Globus pallidus (tissue), 1 donor: ENCODE results near the gene ZFTA.
A peak's percentile ranks its signal among the peaks of the same experiment; 100 is the strongest.

Experiments used
- DNase-seq: peaks from one replicate; pipeline ENCODE4 v3.0.0-alpha.2; 2015; ENCODE audit warnings: low spot score

The ZFTA gene

GRCh38 chr11:63749624-63750023 lies 19.0 kb downstream of the ZFTA start:
- no peak for DNase-seq

DNA sequence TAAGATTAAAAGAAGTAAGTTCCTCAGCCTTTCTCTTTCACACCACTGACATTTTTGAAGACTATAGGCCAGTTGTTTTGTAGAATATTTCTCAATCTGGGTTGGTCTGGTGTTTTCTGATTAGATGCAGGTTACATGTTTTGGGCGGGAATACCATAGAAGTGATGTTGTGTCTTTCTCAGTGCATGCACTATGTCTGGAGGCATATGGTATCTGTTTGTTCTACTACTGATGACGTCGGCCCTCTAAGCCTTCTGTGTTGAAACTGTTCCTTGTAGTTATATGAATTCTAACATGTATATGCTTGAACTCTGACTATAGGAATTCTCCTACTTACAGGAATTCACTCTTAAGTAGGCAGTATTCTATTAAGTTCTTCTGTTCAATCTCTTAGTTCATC lies 21.6 kb downstream of the ZFTA start:
- no peak for DNase-seq

GRCh38 chr11:63745304-63746170 lies 23.0 kb downstream of the ZFTA start:
- DNase-seq = peak; percentile 27

- peak; percentile 77 for DNase-seq
Measured at GRCh38 chr11:63738720-63739360, 29.7 kb downstream of the ZFTA start.

- no peak for DNase-seq
Measured at GRCh38 chr11:63737718-63738117, 30.9 kb downstream of the ZFTA start.

DNA sequence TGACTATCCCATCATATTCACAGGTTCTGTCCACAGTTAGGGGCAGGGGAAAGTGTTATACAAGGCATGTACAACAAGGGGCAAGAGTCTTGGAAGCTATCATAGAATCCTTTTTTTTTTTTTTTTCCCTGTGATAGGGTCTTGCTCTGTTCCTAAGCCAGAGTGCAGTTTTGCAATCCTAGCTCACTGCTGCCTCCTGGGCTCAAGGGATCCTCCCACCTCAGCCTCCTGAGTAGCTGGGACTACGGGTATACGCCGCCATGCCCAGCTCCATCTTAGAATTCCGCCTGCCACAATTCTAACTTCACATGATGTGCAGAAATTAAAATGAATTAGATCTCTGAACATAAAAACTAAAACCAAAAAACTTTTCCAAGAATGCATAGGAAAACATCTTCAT lies 31.7 kb downstream of the ZFTA start:
- no peak for DNase-seq

GRCh38 chr11:63729326-63729725 lies 39.2 kb downstream of the ZFTA start:
- no peak for DNase-seq

- no peak for DNase-seq
Measured at GRCh38 chr11:63720611-63721010, 48.0 kb downstream of the ZFTA start.

GRCh38 chr11:63719987-63720386 lies 48.6 kb downstream of the ZFTA start:
- DNase-seq = peak; percentile 46

DNA sequence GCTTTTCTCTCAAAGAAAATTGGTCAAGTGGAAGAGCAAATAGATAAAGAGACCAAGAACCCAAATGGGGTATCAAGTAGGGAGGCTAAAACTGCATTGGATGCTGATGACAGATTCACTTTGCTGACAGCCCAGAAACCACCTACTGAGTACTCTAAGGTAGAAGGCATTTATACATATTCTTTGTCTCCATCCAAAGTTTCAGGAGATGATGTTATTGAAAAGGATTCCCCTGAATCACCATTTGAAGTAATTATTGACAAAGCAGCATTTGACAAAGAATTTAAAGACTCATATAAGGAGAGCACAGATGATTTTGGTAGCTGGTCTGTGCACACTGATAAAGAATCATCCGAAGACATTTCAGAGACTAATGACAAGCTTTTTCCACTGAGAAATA lies 49.6 kb downstream of the ZFTA start:
- no peak for DNase-seq
